Activated T-cell treated with anti-CD3 and anti-CD28 coated beads, Interleukin-2, amount 50 U/mL, for 4 hours (primary cell): ENCODE results near the gene FLAD1. TPM values are rescaled to one million over a fixed set of nuclear protein-coding genes. Genes with fewer than 3 reads are reported as not detected.

Experiments used
- ATAC-seq, 2 donors: fragments of 200-7000 bp; cut with Tn5 transposase; one replicate each; pipeline ENCODE4 v1.10.0; 2021
- DNase-seq: peaks from one replicate; pipeline ENCODE4 v3.0.0-alpha.2; 2020
- H3K27me3 Mint-ChIP-seq: one replicate; pipeline ENCODE4 v1.8.0; 2021; ENCODE audit warnings: low read depth, mixed read lengths
- H3K36me3 Mint-ChIP-seq: one replicate; pipeline ENCODE4 v1.8.0; 2022; ENCODE audit warnings: mixed read lengths; ENCODE audit not compliant: insufficient read depth
- H3K4me1 Mint-ChIP-seq: one replicate; pipeline ENCODE4 v1.8.0; 2021; ENCODE audit warnings: low read depth, mixed read lengths
- H3K4me3 Mint-ChIP-seq: one replicate; pipeline ENCODE4 v1.8.0; 2021; ENCODE audit warnings: mild to moderate bottlenecking, moderate library complexity, mixed read lengths
- H3K9me3 Mint-ChIP-seq: one replicate; pipeline ENCODE4 v1.8.0; 2021; ENCODE audit warnings: mixed read lengths
- total RNA-seq, 3 donors: library from RNA; stranded (reverse); gene quantifications; one replicate each; pipeline ENCODE4 v1.2.1, GENCODE V29; 2021

The FLAD1 gene
- total RNA-seq: 100 to 1,000 TPM; 108 to 109 (median 108) TPM

DNA sequence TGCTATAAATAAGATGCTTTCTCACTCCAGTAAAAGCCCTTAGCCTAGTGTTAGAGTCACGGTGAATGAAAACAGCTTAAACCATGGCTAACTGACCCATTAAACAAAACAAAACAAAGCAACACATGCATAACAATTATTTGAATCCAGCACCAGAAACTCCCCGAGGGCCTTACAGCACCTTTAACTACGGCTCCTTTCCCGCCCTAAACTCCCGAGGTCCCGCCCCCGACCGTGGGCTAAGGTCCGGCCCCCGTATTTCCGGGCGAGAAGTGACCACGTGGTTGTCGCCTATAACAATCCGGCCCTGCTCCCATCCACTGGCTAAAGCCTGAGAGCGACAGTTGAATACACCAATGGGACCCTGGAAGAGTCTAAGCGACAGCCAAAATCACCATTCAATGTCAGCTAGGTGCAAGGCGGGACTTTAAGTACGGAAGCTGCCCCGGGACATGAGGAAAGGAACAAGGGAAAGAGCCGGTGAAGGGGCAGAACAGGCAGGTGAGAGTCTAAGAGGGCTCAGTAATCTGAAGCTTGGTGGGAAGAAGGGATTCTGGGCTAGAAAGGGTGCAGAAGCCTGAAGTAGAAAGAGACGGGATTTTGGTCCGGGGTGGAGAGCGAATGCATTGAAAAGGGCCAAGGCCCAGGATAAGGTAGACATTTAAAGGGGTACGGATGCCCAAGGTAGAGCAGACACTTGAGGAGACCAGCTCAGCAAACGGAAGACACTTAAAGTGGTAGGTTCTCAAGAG is at the start of gene FLAD1:
Gene FLAD1, plus strand, starts transcription at position 448 of the 752 bp plus-strand sequence. CDS start 351 bp downstream, outside the sequence.
- Mint-ChIP-seq H3K4me3 (no peak within 1 kb of the TSS), H3K9me3 (no peaks in the 10 kb centered on the region), H3K36me3 (peaks cover 7% of the 10 kb centered on the region), H3K27me3 (no peaks in the 10 kb centered on the region), H3K4me1 (peaks cover 9% of the 10 kb centered on the region)
- ATAC-seq: peak; percentile 100
- peak; percentile 92 for DNase-seq

DNA sequence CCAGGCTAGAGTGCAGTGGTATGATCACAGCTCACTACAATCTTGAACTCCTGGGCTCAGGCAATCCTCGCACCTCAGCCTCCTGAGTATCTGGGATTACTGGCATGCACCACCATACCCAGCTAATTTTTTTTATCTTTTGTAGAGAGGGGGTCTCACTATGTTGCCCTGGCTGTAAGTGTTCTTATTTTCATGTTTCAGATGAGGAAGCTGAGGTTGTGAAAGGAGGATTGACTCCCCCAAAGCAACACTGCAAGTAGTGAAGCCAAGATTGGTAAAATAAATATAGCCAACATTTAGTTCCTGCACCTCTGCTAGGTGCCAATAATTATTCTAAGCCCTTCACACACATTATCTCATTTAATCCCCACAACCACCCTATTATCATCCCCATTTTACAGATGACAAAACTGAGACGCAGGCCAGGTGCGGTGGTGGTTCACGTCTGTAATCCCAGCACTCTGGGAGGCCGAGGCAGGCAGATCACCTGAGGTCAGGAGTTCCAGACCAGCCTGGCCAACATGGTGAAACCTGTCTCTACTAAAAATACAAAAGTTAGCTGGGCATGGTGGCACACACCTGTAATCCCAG is 48.7 kb upstream of the FLAD1 start:
- H3K27me3 Mint-ChIP-seq: no peaks in the 10 kb centered on the region
- H3K9me3 Mint-ChIP-seq: no peaks in the 10 kb centered on the region
- no peak overlapping the region for H3K4me3 Mint-ChIP-seq
- no peaks in the 10 kb centered on the region for H3K36me3 Mint-ChIP-seq
- DNase-seq (no peak), ATAC-seq (no peak)
- H3K4me1 Mint-ChIP-seq: peaks cover 33% of the 10 kb centered on the region

DNA sequence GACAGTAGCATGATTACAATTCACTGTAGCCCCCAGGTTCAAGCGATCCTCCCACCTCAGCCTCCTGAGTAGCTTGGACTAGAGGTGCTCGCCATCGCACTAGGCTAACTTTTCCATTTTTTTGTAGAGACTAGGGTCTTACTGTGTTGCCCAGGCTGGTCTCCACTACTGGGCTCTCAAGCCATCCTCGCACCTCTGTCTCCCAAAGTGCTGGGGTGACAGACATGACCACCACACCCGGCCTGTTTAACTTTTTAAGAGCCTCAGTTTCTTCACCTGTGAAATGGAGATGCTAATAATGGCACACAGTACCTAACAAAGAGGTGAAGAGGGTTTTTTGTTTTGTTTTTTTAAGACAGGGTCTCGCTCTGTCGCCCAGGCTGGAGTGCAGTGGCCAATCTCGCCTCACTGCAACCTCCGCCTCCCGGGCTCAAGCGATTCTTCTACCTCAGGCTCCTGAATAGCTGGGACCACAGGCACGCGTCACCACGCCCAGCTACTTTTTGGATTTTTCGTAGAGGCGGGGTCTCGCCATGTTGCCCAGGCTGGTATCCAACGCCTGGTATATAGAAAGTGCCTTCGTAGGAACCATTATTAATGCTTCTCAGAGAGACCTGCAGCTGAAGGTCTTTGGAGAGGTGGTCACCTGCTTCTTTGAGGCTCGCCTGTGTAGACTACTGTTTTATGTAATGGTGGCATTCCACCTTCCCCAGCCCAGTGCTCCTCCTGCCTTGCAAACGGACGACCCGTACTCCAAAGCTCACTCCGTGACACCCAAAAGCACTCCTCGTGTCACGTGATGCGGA is 47.2 kb upstream of the FLAD1 start:
- Mint-ChIP-seq H3K27me3 (no peaks in the 10 kb centered on the region), H3K4me3 (peak overlapping the region; percentile 96), H3K4me1 (peaks cover 45% of the 10 kb centered on the region), H3K9me3 (no peaks in the 10 kb centered on the region), H3K36me3 (no peaks in the 10 kb centered on the region)
- DNase-seq (no peak), ATAC-seq (no peak)

DNA sequence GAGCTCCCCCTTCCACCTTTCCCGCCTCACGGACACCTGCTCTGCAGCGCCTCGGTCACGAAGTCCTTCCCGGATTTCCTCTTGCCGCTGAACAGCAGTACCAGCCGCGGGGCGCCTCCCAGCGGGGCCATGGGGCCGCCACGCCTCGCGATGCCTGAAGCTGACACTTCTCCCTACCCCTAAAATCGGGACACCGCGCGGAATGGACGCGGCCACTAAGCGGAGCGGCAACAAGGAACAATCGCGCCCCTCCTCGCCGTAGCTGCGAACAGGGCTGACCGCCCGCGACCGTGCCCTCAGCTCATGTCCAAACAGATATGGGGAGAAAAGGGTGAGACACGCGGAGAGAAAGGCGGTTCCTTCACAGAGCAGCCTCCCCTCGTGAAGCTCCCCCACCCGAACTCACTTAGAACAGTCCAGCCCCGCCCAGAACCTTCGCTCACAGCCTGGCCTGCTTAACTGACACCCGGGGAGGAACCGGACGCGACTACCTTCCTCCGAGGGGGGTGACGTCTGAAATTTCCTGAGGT is 46.5 kb upstream of the FLAD1 start, which contains the start of gene PMVK:
Gene PMVK, minus strand, starts transcription at position 165 of the 530 bp plus-strand sequence. Its CDS starts 34 bp downstream, at position 131.
- no peaks in the 10 kb centered on the region for H3K9me3 Mint-ChIP-seq
- H3K4me1 Mint-ChIP-seq: peaks cover 51% of the 10 kb centered on the region

DNA sequence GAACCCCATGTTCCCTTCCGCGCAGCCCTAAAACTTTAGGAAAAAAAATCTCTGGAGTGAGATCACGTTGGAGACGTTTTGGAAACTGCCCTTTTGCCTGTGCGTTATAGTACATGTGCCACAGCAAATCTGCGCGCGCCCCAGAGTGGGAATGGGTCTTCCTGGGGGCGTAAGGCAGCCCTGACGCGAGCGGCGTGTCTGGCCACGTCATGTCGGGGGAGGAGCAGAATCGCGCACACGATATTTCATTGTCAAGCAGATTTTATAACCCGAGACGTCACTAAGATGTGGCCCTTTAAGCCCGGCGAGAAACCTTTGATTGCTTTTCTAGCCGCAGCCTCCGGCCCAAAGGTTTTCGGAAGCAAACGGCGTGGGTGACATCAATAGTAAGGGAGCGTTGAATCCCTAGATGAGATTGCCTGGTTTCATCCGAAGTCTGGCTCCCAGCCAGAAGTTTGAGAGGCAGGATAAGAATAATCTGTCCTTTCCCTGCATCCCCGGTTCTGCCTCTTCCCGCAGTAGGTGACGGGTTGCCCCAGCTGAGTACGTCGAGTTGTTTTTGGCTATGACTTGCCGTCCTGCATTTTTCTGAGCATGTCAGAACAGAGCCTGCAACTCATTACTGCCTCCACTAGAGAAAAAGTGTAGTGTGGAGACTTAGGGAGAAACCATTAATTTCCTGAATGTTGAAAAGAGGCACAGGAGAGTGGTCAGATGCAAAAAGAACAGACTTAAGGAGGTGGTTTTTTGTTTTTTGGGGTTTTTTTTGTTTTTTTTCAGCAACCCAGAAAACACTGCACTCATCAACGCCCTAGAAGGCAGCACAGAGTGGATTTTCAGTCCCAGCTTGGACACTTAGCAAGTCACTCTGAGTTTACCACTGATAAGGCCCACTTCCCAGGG is 45.8 kb upstream of the FLAD1 start:
- Mint-ChIP-seq H3K4me1 (peaks cover 57% of the 10 kb centered on the region), H3K4me3 (peak overlapping the region; percentile 96), H3K36me3 (no peaks in the 10 kb centered on the region), H3K9me3 (no peaks in the 10 kb centered on the region), H3K27me3 (no peaks in the 10 kb centered on the region)
- peak; percentile 70 to 78 for ATAC-seq
- peak; percentile 85 for DNase-seq

More for the DNA sequence above, 46.5 kb upstream of the FLAD1 start, which contains the start of gene PMVK:
- Mint-ChIP-seq H3K27me3 (no peaks in the 10 kb centered on the region), H3K4me3 (peak within 1 kb of the TSS; percentile 96), H3K36me3 (no peaks in the 10 kb centered on the region)
- peak; percentile 92 for DNase-seq
- peak; percentile 89 to 90 for ATAC-seq

DNA sequence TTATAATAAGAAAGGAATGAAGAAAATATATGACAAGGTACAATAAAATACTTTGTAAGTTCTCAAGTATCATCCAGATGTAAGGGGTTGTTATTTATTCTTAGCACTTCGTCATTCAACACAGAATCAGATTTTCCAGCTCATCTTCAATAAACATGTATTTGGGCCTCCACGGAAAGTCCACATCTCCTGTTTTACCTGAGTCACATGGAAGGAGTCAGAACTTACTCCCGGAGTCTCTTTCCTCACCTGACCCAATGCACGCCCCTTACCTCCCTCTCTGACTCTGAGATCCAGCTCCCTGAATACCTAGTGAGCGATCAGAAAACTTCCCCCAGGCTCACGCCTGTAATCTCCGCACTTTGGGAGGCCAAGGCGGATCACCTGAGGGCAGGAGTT is 45.2 kb upstream of the FLAD1 start:
- H3K27me3 Mint-ChIP-seq: no peaks in the 10 kb centered on the region
- no peak for DNase-seq
- H3K9me3 Mint-ChIP-seq: no peaks in the 10 kb centered on the region
- ATAC-seq: no peak
- peak overlapping the region; percentile 96 for H3K4me3 Mint-ChIP-seq
- peaks cover 63% of the 10 kb centered on the region for H3K4me1 Mint-ChIP-seq
- no peaks in the 10 kb centered on the region for H3K36me3 Mint-ChIP-seq

DNA sequence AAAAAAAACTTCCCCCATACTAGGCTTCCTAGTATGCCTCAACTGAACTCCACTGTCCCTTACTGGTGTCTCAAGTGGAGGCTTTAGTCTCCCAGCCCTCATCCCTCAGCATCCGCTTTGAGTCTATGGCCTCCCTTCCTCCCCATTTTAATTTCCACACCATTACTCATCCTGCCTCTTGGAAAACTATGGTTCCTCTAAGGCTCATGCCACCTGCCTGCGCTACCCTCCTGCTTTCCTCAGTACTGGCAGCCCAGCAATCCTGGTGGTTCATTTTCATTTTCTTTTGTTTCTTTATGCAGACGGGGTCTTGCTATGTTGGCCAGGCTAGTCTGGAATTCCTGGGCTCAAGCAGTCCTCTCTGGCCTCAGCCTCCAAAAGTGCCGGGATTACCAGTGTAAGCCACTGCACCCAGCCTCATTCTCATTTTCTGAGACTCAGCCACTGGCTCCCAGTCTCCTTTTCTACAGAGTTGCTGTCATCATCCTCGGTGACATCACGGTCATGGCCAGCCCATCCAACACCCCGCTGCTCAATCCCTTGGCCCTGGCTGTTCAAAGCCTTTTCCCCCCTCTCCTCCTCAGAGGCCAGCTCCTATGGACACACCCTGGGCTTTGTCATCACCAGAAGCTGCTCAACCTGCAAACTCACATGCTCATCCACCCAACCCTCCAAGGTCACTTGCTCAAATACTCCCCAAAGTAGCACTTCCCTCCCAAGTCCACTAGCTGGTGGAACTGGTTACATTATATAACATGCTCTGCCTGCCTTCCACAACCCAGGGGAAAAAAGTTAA is 44.3 kb upstream of the FLAD1 start:
- Mint-ChIP-seq H3K36me3 (no peaks in the 10 kb centered on the region), H3K4me1 (peaks cover 71% of the 10 kb centered on the region), H3K9me3 (no peaks in the 10 kb centered on the region), H3K27me3 (no peaks in the 10 kb centered on the region), H3K4me3 (peak overlapping the region; percentile 52)
- ATAC-seq: no peak
- DNase-seq: no peak

DNA sequence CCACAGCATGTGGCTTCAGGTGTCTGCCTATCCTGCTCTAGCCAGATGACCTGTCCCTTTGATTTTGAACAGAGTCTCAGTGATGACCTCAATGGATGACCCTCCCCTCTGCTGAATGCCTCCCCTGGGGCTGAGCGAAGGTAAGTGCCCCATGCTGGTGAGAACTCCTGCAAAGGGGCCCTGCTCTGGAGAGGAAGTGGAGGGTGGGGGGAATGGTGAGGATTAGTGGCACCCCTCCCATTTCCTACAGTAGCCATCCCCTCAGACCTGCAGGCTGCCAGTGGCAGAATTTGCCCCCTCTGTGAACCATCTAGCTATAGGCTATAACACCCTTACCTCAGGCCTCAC is 43.0 kb upstream of the FLAD1 start:
- DNase-seq (no peak), ATAC-seq (no peak)
- H3K9me3 Mint-ChIP-seq: no peaks in the 10 kb centered on the region
- H3K4me1 Mint-ChIP-seq: peaks cover 73% of the 10 kb centered on the region
- no peaks in the 10 kb centered on the region for H3K27me3 Mint-ChIP-seq
- no peaks in the 10 kb centered on the region for H3K36me3 Mint-ChIP-seq
- H3K4me3 Mint-ChIP-seq: no peak overlapping the region

DNA sequence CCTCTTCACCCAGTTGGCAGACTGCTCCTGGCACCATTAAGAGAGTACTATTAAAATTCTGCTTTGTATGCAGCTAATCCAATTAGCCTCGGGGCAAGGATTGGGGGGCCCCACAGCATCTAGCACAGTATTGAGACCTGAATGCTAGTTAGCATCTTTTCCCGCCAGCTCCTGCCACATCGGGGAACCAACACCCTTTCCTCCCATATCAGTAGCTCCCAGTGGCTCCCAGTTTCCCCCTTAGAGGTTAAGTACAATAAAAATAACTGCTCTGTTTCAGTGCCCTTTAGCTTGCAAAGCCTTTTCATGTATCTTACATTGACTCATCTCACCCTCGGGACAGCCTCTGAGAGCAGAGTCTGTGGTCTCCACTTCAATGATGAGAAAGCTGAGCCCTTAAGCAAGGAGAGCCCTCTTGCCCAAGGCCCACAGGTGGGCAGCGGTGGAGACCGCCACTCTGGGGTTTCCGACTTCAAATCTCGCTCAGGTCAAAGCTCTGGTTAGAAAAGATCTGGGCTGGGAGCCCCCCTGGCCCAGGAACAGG is 42.4 kb upstream of the FLAD1 start:
- Mint-ChIP-seq H3K4me3 (no peak overlapping the region), H3K4me1 (peaks cover 68% of the 10 kb centered on the region), H3K9me3 (no peaks in the 10 kb centered on the region), H3K36me3 (no peaks in the 10 kb centered on the region), H3K27me3 (no peaks in the 10 kb centered on the region)
- ATAC-seq: no peak
- DNase-seq: no peak

DNA sequence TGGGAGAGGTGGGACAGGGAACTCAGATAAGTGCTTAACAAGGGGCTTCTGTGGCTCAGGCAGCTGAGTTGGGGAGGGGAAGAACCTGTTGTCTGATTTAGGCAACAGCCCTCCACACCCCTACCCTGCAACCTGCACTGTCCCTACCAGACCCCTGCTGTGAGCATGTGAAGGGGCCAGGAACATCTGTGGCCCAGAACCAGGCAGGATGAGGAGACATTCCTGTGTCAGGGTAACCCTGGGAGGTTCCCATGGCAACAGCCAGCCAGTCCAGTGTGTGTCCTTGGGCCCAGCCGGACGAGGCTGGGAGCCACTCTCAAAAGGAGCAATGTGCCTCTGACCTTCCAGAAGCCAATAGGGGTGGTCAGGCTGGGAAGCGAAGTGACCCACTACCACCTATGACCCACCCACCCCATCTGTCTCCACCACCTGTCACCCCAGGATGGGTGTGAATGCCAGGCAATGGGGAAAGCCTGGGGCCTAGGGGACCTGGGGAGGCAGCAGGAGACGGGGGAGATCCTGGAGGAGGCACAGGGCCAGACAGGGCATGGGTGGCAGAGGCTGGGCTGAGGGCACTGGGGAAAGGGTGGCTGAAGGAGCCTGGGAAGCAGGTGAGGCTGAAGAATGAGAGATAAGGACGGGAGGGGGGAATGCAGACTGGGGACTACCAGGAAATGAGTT is 41.7 kb upstream of the FLAD1 start:
- Mint-ChIP-seq H3K9me3 (no peaks in the 10 kb centered on the region), H3K4me3 (no peak overlapping the region), H3K36me3 (peaks cover 4% of the 10 kb centered on the region), H3K27me3 (no peaks in the 10 kb centered on the region), H3K4me1 (peaks cover 66% of the 10 kb centered on the region)
- ATAC-seq (no peak), DNase-seq (no peak)

DNA sequence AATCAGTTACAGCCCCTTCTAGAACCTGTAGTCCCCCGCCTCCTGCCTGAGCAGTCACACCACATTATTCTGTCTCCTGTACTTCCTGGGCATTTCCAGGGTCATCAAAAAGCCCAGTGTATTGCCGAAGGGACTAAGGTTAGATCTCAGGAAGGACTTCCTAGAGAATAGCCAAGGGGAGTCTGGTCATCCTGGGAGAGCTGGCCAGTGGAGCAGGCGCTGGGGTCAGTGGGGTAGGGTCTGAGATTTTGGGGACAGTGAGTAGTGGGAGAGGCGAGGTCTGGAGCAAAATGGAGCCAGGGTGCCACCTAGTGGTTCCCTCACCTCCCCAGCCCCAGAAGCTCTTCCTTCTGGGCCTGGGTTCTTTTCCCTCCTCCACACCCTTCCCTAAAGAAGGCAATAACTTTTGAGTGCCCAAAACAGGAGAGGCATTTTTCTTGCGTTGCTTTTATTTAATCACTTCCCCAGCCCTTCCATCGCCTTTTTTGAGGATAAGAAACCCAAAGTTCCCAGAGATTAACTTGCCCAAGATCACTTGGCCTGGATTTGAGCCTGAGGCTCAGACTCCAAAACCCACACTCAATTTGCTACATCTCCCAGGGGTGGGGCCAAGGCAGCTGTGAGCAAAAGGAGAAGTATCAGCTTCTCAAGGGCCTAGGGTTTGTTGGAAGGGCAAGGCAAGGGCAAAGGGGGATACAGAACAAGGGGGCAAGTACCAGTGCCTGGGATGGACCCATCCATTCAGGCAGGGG is 39.3 kb upstream of the FLAD1 start:
- H3K4me3 Mint-ChIP-seq: no peak overlapping the region
- H3K9me3 Mint-ChIP-seq: no peaks in the 10 kb centered on the region
- peaks cover 54% of the 10 kb centered on the region for H3K4me1 Mint-ChIP-seq
- peaks cover 11% of the 10 kb centered on the region for H3K36me3 Mint-ChIP-seq
- no peaks in the 10 kb centered on the region for H3K27me3 Mint-ChIP-seq
- peak; percentile 45 to 57 for ATAC-seq
- DNase-seq: peak; percentile 26
